Body of pancreas (tissue), 4 donors: ENCODE results near the gene SKOR1. TPM values are rescaled to one million over a fixed set of nuclear protein-coding genes. Genes with fewer than 3 reads are reported as not detected.

ENCODE experiments used
- ATAC-seq: fragments of 150-250 bp; one replicate; pipeline ENCODE4 v1.9.1; 2016
- DNase-seq, 4 donors: peaks; one replicate each; pipeline ENCODE4 v3.0.0-alpha.2; 2019
- H3K27ac ChIP-seq, 4 donors: fragments of 200-600 bp; sonication (generic); 1 replicate in 3 of 4; 2 replicates in 1 of 4; pipeline versions ENCODE4 v1.5.1 to v1.6.1; 2016 to 2019; ENCODE audit warnings: mild to moderate bottlenecking in 1 of 4, mixed read lengths in 1 of 4, moderate library complexity in 1 of 4
- H3K27me3 ChIP-seq, 2 donors: fragments of 200-600 bp; sonication (generic); one replicate each; pipeline ENCODE4 v1.6.0; 2016; ENCODE audit warnings: mild to moderate bottlenecking in 1 of 2
- H3K36me3 ChIP-seq, 2 donors: fragments of 200-600 bp; sonication (generic); replicated peaks in 1 of 2; 2 replicates each; pipeline ENCODE4 v1.5.1; 2016; ENCODE audit warnings: low read depth in 2 of 2; ENCODE audit not compliant: insufficient read depth in 1 of 2
- H3K4me1 ChIP-seq: fragments of 200-600 bp; sonication (generic); one replicate; pipeline ENCODE4 v1.6.0; 2016
- H3K4me3 ChIP-seq, 2 donors: fragments of 200-600 bp; sonication (generic); 1 replicate in 1 of 2; 2 replicates in 1 of 2; pipeline ENCODE4 v1.5.1; 2016 to 2019
- H3K9me3 ChIP-seq, 3 donors: fragments of 200-600 bp; sonication (generic); 1 replicate in 2 of 3; 2 replicates in 1 of 3; pipeline ENCODE4 v1.5.1; 2016
- CTCF ChIP-seq, 7 experiments: fragments of 450-650 bp in 4 of 7; fragments of 200-600 bp in 3 of 7; sonication (generic) in 3 of 7; IDR thresholded peaks; one replicate each; pipeline ENCODE4 v1.5.1; 2016 to 2019; ENCODE audit warnings: antibody characterized with exemption in 7 of 7
- POLR2A ChIP-seq, 3 donors: fragments of 450-650 bp; IDR thresholded peaks; one replicate each; pipeline ENCODE4 v1.6.1; 2016; ENCODE audit warnings: antibody characterized with exemption in 3 of 3, mild to moderate bottlenecking in 2 of 3
- WGBS, 2 donors: methylation state at CpG; one replicate each; pipeline ENCODE4 v1.1.5; 2017; 5-methylcytosine and 5-hydroxymethylcytosine counted together
- intact Hi-C: fragments of 100-400 bp; cut with DNase I; formaldehyde crosslinking; loops from one replicate; pipeline ENCODE4 v1.15.1; 2023
- total RNA-seq, 2 donors: library from RNA; depleted of rRNA; stranded (reverse); fragments of >200 nt; gene quantifications; one replicate each; pipeline ENCODE4 v1.1.0, GENCODE V29; 2016

SKOR1 gene
- total RNA-seq, 2 donors from 2014 or later = under 0.01 to 0.78 TPM

- Histone ChIP-seq H3K4me3 (no peak overlapping the region), H3K4me1 (no peaks in the 10 kb centered on the region), H3K27ac (no peak overlapping the region), H3K36me3 (no peaks in the 10 kb centered on the region), H3K9me3 (peaks cover 0 to 3% (median 0%) of the 10 kb centered on the region in 3 donors), H3K27me3 (no peaks in the 10 kb centered on the region)
- ATAC-seq (no peak), DNase-seq (no peak)
- intact Hi-C loops = no loop called here
- no peak for TF ChIP-seq POLR2A (IDR thresholded peaks at IDR 0.05)
- no peak for TF ChIP-seq CTCF (IDR thresholded peaks at IDR 0.05)
- 64 to 69% methylated on average over 4 of the region's 4 CpGs for WGBS, 2 donors
Observed at GRCh38 chr15:67850994-67851571, 25.8 kb downstream of the SKOR1 start.

- H3K36me3 ChIP-seq = no peaks in the 10 kb centered on the region
- H3K27ac ChIP-seq = no peak overlapping the region
- 63 to 82% methylated on average over 3 of the region's 3 CpGs for WGBS, 2 donors
- ATAC-seq (no peak), DNase-seq (no peak)
- H3K9me3 ChIP-seq = peaks cover 0 to 3% (median 0%) of the 10 kb centered on the region in 3 donors
- intact Hi-C loops = no loop called here
- no peaks in the 10 kb centered on the region for H3K4me1 ChIP-seq
- no peaks in the 10 kb centered on the region for H3K27me3 ChIP-seq
- no peak overlapping the region for H3K4me3 ChIP-seq
- TF ChIP-seq CTCF (IDR thresholded peaks at IDR 0.05) = no peak
Observed at GRCh38 chr15:67852418-67852817, 27.1 kb downstream of the SKOR1 start.

- intact Hi-C loops = no loop called here
- Histone ChIP-seq H3K4me3 (no peak overlapping the region), H3K4me1 (no peaks in the 10 kb centered on the region), H3K27me3 (no peaks in the 10 kb centered on the region), H3K9me3 (peaks cover 0 to 3% (median 0%) of the 10 kb centered on the region in 3 donors), H3K27ac (no peak overlapping the region), H3K36me3 (no peaks in the 10 kb centered on the region)
- TF ChIP-seq CTCF (IDR thresholded peaks at IDR 0.05) (no peak), POLR2A (IDR thresholded peaks at IDR 0.05) (no peak)
- DNase-seq (no peak), ATAC-seq (no peak)
- WGBS, 2 donors = 88 to 92% methylated on average over 3 of the region's 3 CpGs
Observed at GRCh38 chr15:67853454-67853853, 28.1 kb downstream of the SKOR1 start.

GRCh38 chr15:67854358-67854757, 29.0 kb downstream of the SKOR1 start:
- TF ChIP-seq POLR2A (IDR thresholded peaks at IDR 0.05) = no peak
- TF ChIP-seq CTCF (IDR thresholded peaks at IDR 0.05) = no peak
- ATAC-seq = no peak
- no peaks in the 10 kb centered on the region for H3K4me1 ChIP-seq
- intact Hi-C loops = no loop called here
- H3K27me3 ChIP-seq = no peaks in the 10 kb centered on the region
- H3K36me3 ChIP-seq = no peaks in the 10 kb centered on the region
- 89 to 100% methylated on average over 1 of the region's 1 CpG for WGBS, 2 donors
- peaks cover 0 to 3% (median 0%) of the 10 kb centered on the region in 3 donors for H3K9me3 ChIP-seq
- DNase-seq = no peak
- no peak overlapping the region for H3K4me3 ChIP-seq
- no peak overlapping the region for H3K27ac ChIP-seq

- no peak overlapping the region for H3K4me3 ChIP-seq
- H3K27ac ChIP-seq = no peak overlapping the region
- no peaks in the 10 kb centered on the region for H3K36me3 ChIP-seq
- H3K9me3 ChIP-seq = no peaks in the 10 kb centered on the region
- DNase-seq (no peak), ATAC-seq (no peak)
- H3K4me1 ChIP-seq = no peaks in the 10 kb centered on the region
- H3K27me3 ChIP-seq = no peaks in the 10 kb centered on the region
- 69 to 77% methylated on average over 3 of the region's 3 CpGs for WGBS, 2 donors
- intact Hi-C loops = no loop called here
- TF ChIP-seq POLR2A (IDR thresholded peaks at IDR 0.05) (no peak), CTCF (IDR thresholded peaks at IDR 0.05) (no peak)
Observed at GRCh38 chr15:67855842-67856241, 30.5 kb downstream of the SKOR1 start.
